CD4-positive, alpha-beta T cell (primary cell): ENCODE measurements around the gene TBX4. TPM values are rescaled to one million over a fixed set of nuclear protein-coding genes. Genes with fewer than 3 reads are reported as not detected.

Experiments used
- ATAC-seq: fragments of 200-7000 bp; cut with Tn5 transposase; one replicate; pipeline ENCODE4 v1.10.0; 2022; ENCODE audit warnings: mild to moderate bottlenecking; ENCODE audit not compliant: poor library complexity
- CTCF ChIA-PET: fragments of 350-600 bp; sonication (Branson Sonifier 250); formaldehyde crosslinking; loops from one replicate; lab custom pipeline; 2021; ENCODE audit warnings: antibody characterized with exemption, inconsistent platforms; lab: Charles Lee
- POLR2A ChIA-PET: fragments of 350-600 bp; sonication (Branson Sonifier 250); formaldehyde crosslinking; loops from one replicate; lab custom pipeline; 2021; ENCODE audit warnings: antibody characterized with exemption, inconsistent platforms; lab: Charles Lee
- DNase-seq, 14 experiments: peaks; one replicate each; pipeline ENCODE4 v3.0.0-alpha.2; 2013 to 2020; ENCODE audit warnings: mixed read lengths in 2 of 14
- H3K27ac ChIP-seq, 2 donors: one replicate each; pipeline versions ENCODE4 v1.5.1 to v1.7.0; 2013; ENCODE audit warnings: low read length in 2 of 2, low read depth in 1 of 2, mild to moderate bottlenecking in 1 of 2
- H3K27me3 ChIP-seq, 2 experiments: 1 replicate in 1 of 2; 2 replicates in 1 of 2; pipeline versions ENCODE4 v1.6.1 to v1.7.0; 2013; ENCODE audit warnings: low read length in 2 of 2, control low read depth in 1 of 2, mild to moderate bottlenecking in 1 of 2, moderate library complexity in 1 of 2; ENCODE audit not compliant: insufficient read depth in 2 of 2, control insufficient read depth in 1 of 2
- H3K36me3 ChIP-seq: one replicate; pipeline ENCODE4 v1.6.1; 2013; ENCODE audit warnings: low read length, control low read depth; ENCODE audit not compliant: insufficient read depth
- H3K4me1 ChIP-seq: one replicate; pipeline ENCODE4 v1.6.1; 2013; ENCODE audit warnings: low read length, control low read depth; ENCODE audit not compliant: insufficient read depth
- H3K4me3 ChIP-seq: one replicate; pipeline ENCODE4 v1.5.1; 2013; ENCODE audit warnings: mild to moderate bottlenecking, low read length, moderate library complexity
- H3K9me3 ChIP-seq, 2 experiments: 1 replicate in 1 of 2; 2 replicates in 1 of 2; pipeline versions ENCODE4 v1.6.1 to v1.7.0; 2013; ENCODE audit warnings: low read length in 2 of 2, mild to moderate bottlenecking in 2 of 2, control low read depth in 1 of 2, moderate library complexity in 1 of 2; ENCODE audit not compliant: control insufficient read depth in 1 of 2, insufficient read depth in 1 of 2
- H3K27ac Mint-ChIP-seq: one replicate; pipeline ENCODE4 v1.8.0; 2020; ENCODE audit warnings: mixed read lengths
- H3K27me3 Mint-ChIP-seq: one replicate; pipeline ENCODE4 v1.8.0; 2021; ENCODE audit warnings: mixed read lengths
- H3K36me3 Mint-ChIP-seq: one replicate; pipeline ENCODE4 v1.8.0; 2021; ENCODE audit warnings: low read depth, mixed read lengths
- H3K4me1 Mint-ChIP-seq: one replicate; pipeline ENCODE4 v1.8.0; 2021; ENCODE audit warnings: low read depth, mixed read lengths
- H3K4me3 Mint-ChIP-seq: one replicate; pipeline ENCODE4 v1.8.0; 2020; ENCODE audit warnings: mild to moderate bottlenecking, mixed read lengths
- H3K9me3 Mint-ChIP-seq: one replicate; pipeline ENCODE4 v1.8.0; 2020; ENCODE audit warnings: mixed read lengths
- CTCF ChIP-seq: fragments of 200-600 bp; IDR thresholded peaks from one replicate; pipeline ENCODE4 v1.8.0; 2022; ENCODE audit warnings: antibody characterized with exemption, mild to moderate bottlenecking
- intact Hi-C, 2 experiments: fragments of 100-400 bp; cut with DNase I in 1 of 2; cut with micrococcal nuclease in 1 of 2; formaldehyde crosslinking; loops; one replicate each; pipeline versions ENCODE4 v1.15.1 to v1.9.0; 2023 to 2025; cut with DNase I, micrococcal nuclease
- total RNA-seq, 174 experiments: library from RNA in 2 of 174; stranded (reverse) in 2 of 174; gene quantifications; one replicate each; pipeline ENCODE4 v1.2.3 and lab custom pipeline; 2021 to 2026

Gene TBX4
- total RNA-seq, 2 experiments from 2014 or later: not detected

DNA sequence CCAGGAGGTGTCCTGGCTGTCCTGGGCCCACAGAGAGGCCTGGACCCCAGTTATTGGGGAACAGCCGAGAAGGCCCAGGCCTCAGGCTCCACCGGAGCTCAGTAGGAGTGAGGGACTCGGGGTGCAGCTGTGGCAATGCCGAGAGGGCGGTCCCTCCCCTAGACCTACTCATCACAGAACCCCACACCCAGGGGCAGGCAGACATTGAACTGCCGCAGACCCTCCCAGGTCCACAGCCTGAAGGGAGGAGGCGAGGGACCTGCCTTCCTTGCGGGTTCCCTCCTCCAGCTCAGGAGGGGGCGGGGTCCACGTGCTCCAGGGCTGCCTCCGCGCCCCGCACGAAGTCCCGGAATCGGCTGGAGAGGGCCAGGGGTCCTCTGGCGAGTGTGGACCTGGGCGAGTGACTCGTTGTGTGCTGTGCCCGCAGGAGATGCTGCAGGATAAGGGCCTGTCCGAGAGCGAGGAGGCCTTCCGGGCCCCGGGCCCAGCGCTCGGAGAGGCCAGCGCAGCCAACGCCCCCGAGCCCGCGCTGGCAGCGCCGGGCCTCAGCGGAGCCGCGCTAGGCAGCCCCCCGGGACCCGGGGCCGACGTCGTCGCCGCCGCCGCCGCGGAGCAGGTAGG, 3.9 kb downstream of the TBX4 start:
- Histone ChIP-seq H3K27me3 (peaks cover 74 to 94% of the 10 kb centered on the region in 2 experiments), H3K4me3 (no peak overlapping the region), H3K27ac (no peak overlapping the region), H3K9me3 (peaks cover 0 to 37% of the 10 kb centered on the region in 2 experiments), H3K4me1 (peaks cover 45% of the 10 kb centered on the region), H3K36me3 (no peaks in the 10 kb centered on the region)
- ChIA-PET CTCF (no interaction called here), POLR2A (no interaction called here)
- Mint-ChIP-seq H3K4me1 (peaks cover 43% of the 10 kb centered on the region), H3K4me3 (no peak overlapping the region), H3K27me3 (peaks cover 81% of the 10 kb centered on the region), H3K9me3 (no peaks in the 10 kb centered on the region), H3K27ac (no peak overlapping the region), H3K36me3 (no peaks in the 10 kb centered on the region)
- ATAC-seq (no peak), DNase-seq (no peak)
- TF ChIP-seq CTCF: no peak
- intact Hi-C loops: loop anchor here in 1 of 2 experiments (10.0 kb wide), 1 partner anchor 81 kb away; no protein-coding TSS in a partner anchor

DNA sequence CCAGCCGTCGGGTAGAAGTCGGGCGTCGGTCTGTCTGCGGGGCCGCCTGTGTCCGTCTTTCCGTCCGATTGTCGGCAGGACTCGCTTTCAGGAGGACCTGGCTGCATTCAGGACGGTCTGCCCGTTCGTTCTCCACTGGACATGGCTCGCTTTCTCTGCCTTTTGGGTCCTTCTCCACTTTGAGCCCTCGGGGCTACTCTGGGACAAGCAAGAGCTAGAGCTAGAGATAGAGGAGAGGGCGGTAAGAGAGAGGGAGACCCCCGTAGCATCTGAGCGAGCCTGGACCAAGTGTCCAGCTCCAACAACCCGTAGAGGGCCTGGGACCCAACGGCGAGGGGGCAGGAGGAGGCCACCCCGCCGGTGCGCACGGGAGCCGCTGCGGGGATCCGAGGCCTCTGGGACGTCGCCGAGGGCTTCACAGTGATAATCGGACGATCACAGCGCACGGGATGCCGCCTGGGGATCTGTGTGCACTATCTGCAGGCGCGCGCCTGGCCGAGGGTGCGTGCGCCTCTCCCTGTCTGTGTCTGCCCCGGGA, 4.5 kb downstream of the TBX4 start:
- H3K4me1 Mint-ChIP-seq: peaks cover 48% of the 10 kb centered on the region
- DNase-seq: peak in 1 of 14 experiments; percentile 33

More for the DNA sequence above, 4.5 kb downstream of the TBX4 start:
- H3K4me1 ChIP-seq: peaks cover 43% of the 10 kb centered on the region
- TF ChIP-seq CTCF: no peak
- H3K4me3 Mint-ChIP-seq: peak overlapping the region; percentile 44
- no peak overlapping the region for H3K27ac ChIP-seq
- H3K27me3 ChIP-seq: peaks cover 78 to 94% of the 10 kb centered on the region in 2 experiments
- no peak overlapping the region for H3K4me3 ChIP-seq
- H3K27me3 Mint-ChIP-seq: peaks cover 86% of the 10 kb centered on the region
- intact Hi-C loops: loop anchor here in 1 of 2 experiments (10.0 kb wide), 1 partner anchor 82 kb away; no protein-coding TSS in a partner anchor
- no peaks in the 10 kb centered on the region for H3K36me3 Mint-ChIP-seq
- peaks cover 0 to 32% of the 10 kb centered on the region in 2 experiments for H3K9me3 ChIP-seq
- H3K27ac Mint-ChIP-seq: no peak overlapping the region
- CTCF ChIA-PET: no interaction called here
- H3K36me3 ChIP-seq: no peaks in the 10 kb centered on the region
- POLR2A ChIA-PET: no interaction called here
- H3K9me3 Mint-ChIP-seq: no peaks in the 10 kb centered on the region
- no peak for ATAC-seq
